Neural cell (in vitro differentiated cells): ENCODE data around the gene C4orf51. TPM values are rescaled to one million over a fixed set of nuclear protein-coding genes. Genes with fewer than 3 reads are reported as not detected.

Source experiments
- H2AFZ ChIP-seq: fragments of 200-600, 300-800 bp; sonication (generic), shearing (Covaris generic); 2 replicates; pipeline ENCODE4 v1.6.0; 2014; ENCODE audit warnings: low read depth, mild to moderate bottlenecking, antibody characterized with exemption, low read length, moderate library complexity
- H3F3A ChIP-seq: fragments of 200-600 bp; shearing (Covaris generic); 2 replicates; pipeline ENCODE4 v1.6.1; 2016; ENCODE audit warnings: mild to moderate bottlenecking, moderate library complexity, mixed read lengths, antibody characterized with exemption, low read length; ENCODE audit not compliant: insufficient read depth, poor library complexity, severe bottlenecking
- H3K27ac ChIP-seq: fragments of 200-600, 300-800 bp; sonication (generic), shearing (Covaris generic); 2 replicates; pipeline ENCODE4 v1.5.1; 2014; ENCODE audit warnings: mild to moderate bottlenecking, low read length, moderate library complexity
- H3K27me3 ChIP-seq: fragments of 300-800, 200-600 bp; sonication (generic), shearing (Covaris generic); 2 replicates; pipeline ENCODE4 v1.6.0; 2014; ENCODE audit warnings: mild to moderate bottlenecking, low read depth, low read length, moderate library complexity; ENCODE audit not compliant: insufficient read depth
- H3K36me3 ChIP-seq: fragments of 300-800, 200-600 bp; sonication (generic), shearing (Covaris generic); 2 replicates; pipeline ENCODE4 v1.5.1; 2014; ENCODE audit warnings: mild to moderate bottlenecking, antibody characterized with exemption, low read length, moderate library complexity; ENCODE audit not compliant: insufficient read depth
- H3K4me2 ChIP-seq: fragments of 300-800, 200-600 bp; sonication (generic), shearing (Covaris generic); 2 replicates; pipeline ENCODE4 v1.6.0; 2014; ENCODE audit warnings: mild to moderate bottlenecking, low read length
- H3K4me3 ChIP-seq: fragments of 300-800, 200-600 bp; sonication (generic), shearing (Covaris generic); 2 replicates; pipeline ENCODE4 v1.5.1; 2014; ENCODE audit warnings: mild to moderate bottlenecking, low read length, moderate library complexity
- H3K79me2 ChIP-seq: fragments of 200-600 bp; shearing (Covaris generic); replicated peaks from 2 replicates; pipeline ENCODE4 v1.6.0; 2014; ENCODE audit warnings: mild to moderate bottlenecking, low read length, moderate library complexity; ENCODE audit not compliant: insufficient read depth
- H3K9ac ChIP-seq: fragments of 300-800, 200-600 bp; sonication (generic), shearing (Covaris generic); 2 replicates; pipeline ENCODE4 v1.6.1; 2016; ENCODE audit warnings: mild to moderate bottlenecking, low read length, mixed read lengths
- H3K9me2 ChIP-seq: fragments of 200-600 bp; shearing (Covaris generic); 2 replicates; pipeline ENCODE4 v1.6.1; 2016; ENCODE audit warnings: mild to moderate bottlenecking, low read length, mixed read lengths; ENCODE audit not compliant: insufficient read depth
- H3K9me3 ChIP-seq: fragments of 200-600, 300-800 bp; sonication (generic), shearing (Covaris generic); 2 replicates; pipeline ENCODE4 v1.6.1; 2016; ENCODE audit warnings: mild to moderate bottlenecking, mixed run types, low read length, moderate library complexity, mixed read lengths
- H4K20me1 ChIP-seq: fragments of 200-600 bp; shearing (Covaris generic); 2 replicates; pipeline ENCODE4 v1.6.1; 2016; ENCODE audit warnings: mild to moderate bottlenecking, mixed run types; ENCODE audit not compliant: insufficient read depth
- EP300 ChIP-seq: fragments of 450-650 bp; conservative IDR thresholded peaks from 2 replicates; pipeline ENCODE4 v1.6.1; 2014; ENCODE audit warnings: antibody characterized with exemption, mild to moderate bottlenecking, moderate library complexity; ENCODE audit not compliant: poor library complexity, severe bottlenecking
- EZH2 ChIP-seq: fragments of 200-600, 300-800 bp; shearing (Covaris generic), sonication (generic); IDR thresholded peaks from 2 replicates; pipeline ENCODE4 v1.6.1; 2014; ENCODE audit warnings: antibody characterized with exemption, low read length, borderline replicate concordance, mild to moderate bottlenecking; ENCODE audit not compliant: insufficient read depth, poor library complexity, severe bottlenecking
- MXI1 ChIP-seq: fragments of 450-650 bp; conservative IDR thresholded peaks from 2 replicates; pipeline ENCODE4 v1.6.1; 2014; ENCODE audit warnings: antibody characterized with exemption, mild to moderate bottlenecking; ENCODE audit not compliant: poor library complexity, severe bottlenecking
- POLR2AphosphoS5 ChIP-seq: IDR thresholded peaks from 2 replicates; pipeline ENCODE4 v1.6.1; 2012
- RAD21 ChIP-seq: fragments of 450-650 bp; conservative IDR thresholded peaks from 2 replicates; pipeline ENCODE4 v1.6.1; 2014; ENCODE audit warnings: antibody characterized with exemption, mild to moderate bottlenecking, moderate library complexity
- SMC3 ChIP-seq: fragments of 450-650 bp; conservative IDR thresholded peaks from 2 replicates; pipeline ENCODE4 v1.6.1; 2014; ENCODE audit warnings: antibody characterized with exemption, mild to moderate bottlenecking, moderate library complexity; ENCODE audit not compliant: poor library complexity
- TAF1 ChIP-seq: IDR thresholded peaks from 2 replicates; pipeline ENCODE4 v1.6.1; 2012; ENCODE audit warnings: low read depth
- polyA plus RNA-seq: library from polyadenylated mRNA; depleted of rRNA; stranded (reverse); fragments of >200 nt; gene quantifications from 2 replicates; pipeline ENCODE4 v1.2.3, GENCODE V29; 2014
- TF ChIP-seq, protein P1 (sequence below): fragments of 450-650 bp; IDR thresholded peaks from 2 replicates; pipeline ENCODE4 v1.5.1; 2014; ENCODE audit warnings: antibody characterized with exemption, mild to moderate bottlenecking, moderate library complexity; ENCODE audit not compliant: poor library complexity, severe bottlenecking
- TF ChIP-seq, protein P2 (sequence below): IDR thresholded peaks from 2 replicates; pipeline ENCODE4 v1.6.1; 2012; ENCODE audit warnings: borderline replicate concordance

Gene C4orf51
- polyA plus RNA-seq, 1 donor from 2014 or later: not detected

DNA sequence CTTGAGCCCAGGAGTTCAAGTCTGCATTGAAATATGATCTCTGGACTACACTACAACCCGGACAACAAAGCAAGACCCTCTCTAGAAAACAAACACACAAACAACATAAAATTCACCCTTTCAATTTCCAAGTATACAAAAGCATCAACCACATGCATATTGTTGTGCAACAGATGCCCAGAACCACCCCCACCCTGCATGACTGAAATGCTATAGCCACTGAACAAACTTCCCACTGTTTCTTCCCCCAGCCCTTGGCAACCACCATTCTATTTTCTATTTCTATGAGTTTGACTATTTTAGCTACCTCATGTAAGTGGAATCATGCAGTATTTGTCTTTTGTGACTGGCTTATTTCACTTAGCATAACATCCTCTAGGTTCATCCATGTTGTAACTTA, 14.2 kb upstream of the C4orf51 start:
- Histone ChIP-seq H3K9me2 (no peaks in the 10 kb centered on the region), H2AFZ (no peak overlapping the region), H3K4me3 (no peak overlapping the region), H3F3A (no peaks in the 10 kb centered on the region), H3K79me2 (no peaks in the 10 kb centered on the region), H3K4me2 (no peak overlapping the region), H3K27me3 (no peaks in the 10 kb centered on the region), H3K9me3 (no peaks in the 10 kb centered on the region), H3K36me3 (no peaks in the 10 kb centered on the region), H3K27ac (no peak overlapping the region), H3K9ac (no peak overlapping the region), H4K20me1 (no peaks in the 10 kb centered on the region)
- TF ChIP-seq EP300: no peak
- TF ChIP-seq, protein P1, sequence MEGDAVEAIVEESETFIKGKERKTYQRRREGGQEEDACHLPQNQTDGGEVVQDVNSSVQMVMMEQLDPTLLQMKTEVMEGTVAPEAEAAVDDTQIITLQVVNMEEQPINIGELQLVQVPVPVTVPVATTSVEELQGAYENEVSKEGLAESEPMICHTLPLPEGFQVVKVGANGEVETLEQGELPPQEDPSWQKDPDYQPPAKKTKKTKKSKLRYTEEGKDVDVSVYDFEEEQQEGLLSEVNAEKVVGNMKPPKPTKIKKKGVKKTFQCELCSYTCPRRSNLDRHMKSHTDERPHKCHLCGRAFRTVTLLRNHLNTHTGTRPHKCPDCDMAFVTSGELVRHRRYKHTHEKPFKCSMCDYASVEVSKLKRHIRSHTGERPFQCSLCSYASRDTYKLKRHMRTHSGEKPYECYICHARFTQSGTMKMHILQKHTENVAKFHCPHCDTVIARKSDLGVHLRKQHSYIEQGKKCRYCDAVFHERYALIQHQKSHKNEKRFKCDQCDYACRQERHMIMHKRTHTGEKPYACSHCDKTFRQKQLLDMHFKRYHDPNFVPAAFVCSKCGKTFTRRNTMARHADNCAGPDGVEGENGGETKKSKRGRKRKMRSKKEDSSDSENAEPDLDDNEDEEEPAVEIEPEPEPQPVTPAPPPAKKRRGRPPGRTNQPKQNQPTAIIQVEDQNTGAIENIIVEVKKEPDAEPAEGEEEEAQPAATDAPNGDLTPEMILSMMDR: no peak
- no peak for TF ChIP-seq POLR2AphosphoS5
- no peak for TF ChIP-seq SMC3
- TF ChIP-seq, protein P2, sequence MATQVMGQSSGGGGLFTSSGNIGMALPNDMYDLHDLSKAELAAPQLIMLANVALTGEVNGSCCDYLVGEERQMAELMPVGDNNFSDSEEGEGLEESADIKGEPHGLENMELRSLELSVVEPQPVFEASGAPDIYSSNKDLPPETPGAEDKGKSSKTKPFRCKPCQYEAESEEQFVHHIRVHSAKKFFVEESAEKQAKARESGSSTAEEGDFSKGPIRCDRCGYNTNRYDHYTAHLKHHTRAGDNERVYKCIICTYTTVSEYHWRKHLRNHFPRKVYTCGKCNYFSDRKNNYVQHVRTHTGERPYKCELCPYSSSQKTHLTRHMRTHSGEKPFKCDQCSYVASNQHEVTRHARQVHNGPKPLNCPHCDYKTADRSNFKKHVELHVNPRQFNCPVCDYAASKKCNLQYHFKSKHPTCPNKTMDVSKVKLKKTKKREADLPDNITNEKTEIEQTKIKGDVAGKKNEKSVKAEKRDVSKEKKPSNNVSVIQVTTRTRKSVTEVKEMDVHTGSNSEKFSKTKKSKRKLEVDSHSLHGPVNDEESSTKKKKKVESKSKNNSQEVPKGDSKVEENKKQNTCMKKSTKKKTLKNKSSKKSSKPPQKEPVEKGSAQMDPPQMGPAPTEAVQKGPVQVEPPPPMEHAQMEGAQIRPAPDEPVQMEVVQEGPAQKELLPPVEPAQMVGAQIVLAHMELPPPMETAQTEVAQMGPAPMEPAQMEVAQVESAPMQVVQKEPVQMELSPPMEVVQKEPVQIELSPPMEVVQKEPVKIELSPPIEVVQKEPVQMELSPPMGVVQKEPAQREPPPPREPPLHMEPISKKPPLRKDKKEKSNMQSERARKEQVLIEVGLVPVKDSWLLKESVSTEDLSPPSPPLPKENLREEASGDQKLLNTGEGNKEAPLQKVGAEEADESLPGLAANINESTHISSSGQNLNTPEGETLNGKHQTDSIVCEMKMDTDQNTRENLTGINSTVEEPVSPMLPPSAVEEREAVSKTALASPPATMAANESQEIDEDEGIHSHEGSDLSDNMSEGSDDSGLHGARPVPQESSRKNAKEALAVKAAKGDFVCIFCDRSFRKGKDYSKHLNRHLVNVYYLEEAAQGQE: no peak
- no peak for TF ChIP-seq TAF1
- TF ChIP-seq MXI1: no peak
- TF ChIP-seq RAD21: no peak

DNA sequence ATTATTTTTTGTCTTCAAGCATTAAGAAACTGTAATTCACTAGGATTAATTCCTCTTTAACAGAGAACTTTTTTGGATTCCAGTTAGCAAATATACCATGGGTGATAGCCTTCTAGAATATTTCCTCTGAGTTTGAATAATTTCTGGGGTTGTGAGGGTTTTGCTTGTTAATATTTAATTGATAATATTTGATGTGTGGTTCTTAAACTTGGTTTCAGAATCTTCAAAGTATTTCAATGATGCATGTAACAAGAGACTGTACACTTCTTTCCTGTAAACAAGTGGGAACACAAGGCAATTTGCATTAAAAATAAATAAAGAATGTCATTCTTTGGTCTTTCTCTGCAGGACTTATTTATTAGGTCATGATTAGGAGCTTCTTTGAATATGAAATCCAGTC, 9.5 kb upstream of the C4orf51 start:
- Histone ChIP-seq H4K20me1 (no peaks in the 10 kb centered on the region), H3K4me3 (no peak overlapping the region), H3K9me2 (no peaks in the 10 kb centered on the region), H3K27ac (no peak overlapping the region), H3F3A (no peaks in the 10 kb centered on the region), H3K9me3 (no peaks in the 10 kb centered on the region), H3K36me3 (no peaks in the 10 kb centered on the region), H3K9ac (no peak overlapping the region), H3K79me2 (no peaks in the 10 kb centered on the region), H3K4me2 (no peak overlapping the region), H2AFZ (no peak overlapping the region), H3K27me3 (no peaks in the 10 kb centered on the region)
- no peak for TF ChIP-seq EP300
- TF ChIP-seq SMC3: no peak

DNA sequence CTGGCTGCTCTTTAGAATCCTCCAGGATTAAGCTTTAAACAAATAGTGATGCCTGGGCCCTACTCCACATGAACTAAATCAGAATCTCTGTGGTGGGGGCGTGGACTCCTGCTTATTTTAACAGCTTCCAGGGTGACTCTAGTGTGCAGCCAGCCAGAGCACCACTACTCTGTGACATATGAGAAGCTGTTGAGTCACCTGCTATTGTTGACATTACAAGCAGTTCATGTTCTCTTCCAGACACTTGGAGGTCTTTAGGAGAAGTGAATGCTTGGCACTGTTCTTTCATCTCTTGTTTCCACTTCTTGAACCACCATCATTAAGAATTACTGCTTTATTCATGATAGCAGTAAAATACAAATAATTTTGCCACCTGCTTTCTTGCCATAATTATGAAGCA, 426 bp upstream of the C4orf51 start:
- Histone ChIP-seq H4K20me1 (no peaks in the 10 kb centered on the region), H3K9me3 (peaks cover 2% of the 10 kb centered on the region), H3K9ac (no peak overlapping the region), H3K4me2 (no peak overlapping the region), H3K27me3 (no peaks in the 10 kb centered on the region), H3K9me2 (no peaks in the 10 kb centered on the region), H2AFZ (no peak overlapping the region), H3K36me3 (no peaks in the 10 kb centered on the region), H3K4me3 (no peak overlapping the region), H3F3A (no peaks in the 10 kb centered on the region), H3K27ac (no peak overlapping the region), H3K79me2 (no peaks in the 10 kb centered on the region)
- TF ChIP-seq MXI1 (no peak), TAF1 (no peak), EP300 (no peak), EZH2 (no peak), POLR2AphosphoS5 (no peak), SMC3 (no peak), RAD21 (no peak)
- TF ChIP-seq, protein P1: no peak
- TF ChIP-seq, protein P2: no peak
